ENCODE data around the gene ACTN4. TPM values are rescaled to one million over a fixed set of nuclear protein-coding genes. Genes with fewer than 3 reads are reported as not detected.

The ACTN4 gene
- total and polyA plus RNA-seq, 10 of the 15 experiments (the other 5 are each of a cell fraction or from before 2014, with no cell fraction given), result 2.4 to 293 (median 72.5) TPM

- H3K4me3 ChIP-seq, result no peak overlapping the region
- H3K4me2 ChIP-seq (ENCODE audit: control insufficient read depth, insufficient read depth), result no peak overlapping the region
- H3K36me3 ChIP-seq (ENCODE audit: control insufficient read depth in 2 of 2, insufficient read depth in 2 of 2, low read length in 1 of 2), result peaks cover 0 to 9% of the 10 kb centered on the region in 2 experiments; a peak in 2 of 4 replicates
- RAD21 ChIA-PET (ENCODE audit: unreplicated experiment), result no interaction called here
- in situ Hi-C loops (cut with MboI), result no loop called here
- no peaks in the 10 kb centered on the region for H3K9me3 ChIP-seq (replicated peaks; ENCODE audit: control insufficient read depth, insufficient read depth, low read length)
- H3K9ac ChIP-seq (ENCODE audit: control insufficient read depth, insufficient read depth, low read length), result no peak overlapping the region
- no peaks in the 10 kb centered on the region; the same call in 1 of the 2 replicates for H4K20me1 ChIP-seq (ENCODE audit: control insufficient read depth, insufficient read depth)
- TF ChIP-seq JUND (IDR thresholded peaks at IDR 0.05; ENCODE audit: low read depth, low read length), result no peak
- no peak for TF ChIP-seq POLR2AphosphoS5 (IDR thresholded peaks at IDR 0.05; ENCODE audit: low read length)
- TF ChIP-seq ZNF622 (IDR thresholded peaks at IDR 0.05), result no peak
- no peak for TF ChIP-seq YY1 (IDR thresholded peaks at IDR 0.05; ENCODE audit: low read depth, low read length)
- TF ChIP-seq POLR2AphosphoS2 (IDR thresholded peaks at IDR 0.05; ENCODE audit: low read depth, low read length), result no peak
- TF ChIP-seq NR2C2 (IDR thresholded peaks at IDR 0.05; ENCODE audit: borderline replicate concordance, control insufficient read depth, insufficient read length, low read depth), result no peak
- no peak for TF ChIP-seq BHLHE40 (IDR thresholded peaks at IDR 0.05; ENCODE audit: borderline replicate concordance in 1 of 2, low read depth in 2 of 2, low read length in 1 of 2)
- no peak for TF ChIP-seq PAX5 (IDR thresholded peaks at IDR 0.05; ENCODE audit: borderline replicate concordance, low read depth, low read length)
- no peak for TF ChIP-seq IRF5 (IDR thresholded peaks at IDR 0.05; ENCODE audit: borderline replicate concordance)
- no peak for TF ChIP-seq NFIC (IDR thresholded peaks at IDR 0.05; ENCODE audit: low read depth, low read length)
- no peak for TF ChIP-seq FOXM1 (IDR thresholded peaks at IDR 0.05; ENCODE audit: low read depth, low read length)
- TF ChIP-seq RB1 (IDR thresholded peaks at IDR 0.05; ENCODE audit: borderline replicate concordance), result no peak
- no peak for TF ChIP-seq RELA (IDR thresholded peaks at IDR 0.05; ENCODE audit: borderline replicate concordance, partially characterized antibody)
- no peak for TF ChIP-seq HDAC6 (IDR thresholded peaks at IDR 0.05; ENCODE audit: unreplicated experiment)
- SMC1A ChIA-PET (ENCODE audit: uncharacterized antibody, unreplicated experiment), result interaction anchor here (1.0 kb wide), 1 partner anchor 11 kb away, joined by 3 read pairs; no protein-coding TSS in a partner anchor
- H2AFZ ChIP-seq (ENCODE audit: control insufficient read depth, low read depth, low read length), result no peak overlapping the region
- DNase-seq (ENCODE audit: low read depth, low spot score) (no peak), ATAC-seq (no peak), FAIRE-seq (no peak)
- WGBS (ENCODE audit: insufficient coverage, insufficient replicate concordance, low lambda C conversion rate, missing lambda C conversion rate), result 96% methylated on average over 11 of the region's 11 CpGs
- POLR2A ChIA-PET, result no interaction called here
- H3K27ac ChIP-seq (ENCODE audit: control insufficient read depth, insufficient read depth), result no peak overlapping the region
- peaks cover 81% of the 10 kb centered on the region for H3K79me2 ChIP-seq (ENCODE audit: control insufficient read depth, insufficient read depth, low read length)
- intact Hi-C loops (cut with micrococcal nuclease; ENCODE audit: unreplicated experiment), result no loop called here
- peaks cover 63% of the 10 kb centered on the region for H3K4me1 ChIP-seq (ENCODE audit: control insufficient read depth, insufficient read depth, low read length)
- no peaks in the 10 kb centered on the region for H3K27me3 ChIP-seq (replicated peaks in 1 of 2; ENCODE audit: control insufficient read depth in 2 of 2, insufficient read depth in 2 of 2, low read length in 1 of 2)
- BruUV-seq (replicated peaks), result no TSS peak
- CTCF ChIA-PET, result no interaction called here
These were observed 34.9 kb downstream of the ACTN4 start for GRCh38 chr19:38682195-38682867.

Data from GM12878 (cell line).